Lower lobe of right lung (tissue), 2 donors: Measurements from ENCODE around the gene ASIC2. TPM values are rescaled to one million over a fixed set of nuclear protein-coding genes. Genes with fewer than 3 reads are reported as not detected.
"Not testable (repeated sequence)": the region's sequence is repeated elsewhere in the genome, so short reads cannot be mapped to it uniquely, and the experiment has no call there.

ENCODE experiments used
- ATAC-seq, 2 donors: fragments of 200-7000 bp; cut with Tn5 transposase; one replicate each; pipeline ENCODE4 v1.9.1; 2020 to 2022; ENCODE audit warnings: mild to moderate bottlenecking in 2 of 2, moderate library complexity in 2 of 2
- DNase-seq: peaks from one replicate; pipeline ENCODE4 v3.0.0-alpha.2; 2020
- H3K27ac ChIP-seq: fragments of 200-600 bp; one replicate; pipeline ENCODE4 v1.8.0; 2022
- H3K27me3 ChIP-seq: fragments of 200-600 bp; one replicate; pipeline ENCODE4 v1.8.0; 2022; ENCODE audit warnings: low read depth
- H3K36me3 ChIP-seq: fragments of 200-600 bp; one replicate; pipeline ENCODE4 v1.8.0; 2022; ENCODE audit warnings: mild to moderate bottlenecking
- H3K4me1 ChIP-seq: fragments of 200-600 bp; one replicate; pipeline ENCODE4 v1.8.0; 2022
- H3K4me3 ChIP-seq: fragments of 200-600 bp; one replicate; pipeline ENCODE4 v1.8.0; 2022; ENCODE audit warnings: mild to moderate bottlenecking
- H3K9me3 ChIP-seq: fragments of 200-600 bp; one replicate; pipeline ENCODE4 v1.8.0; 2022
- intact Hi-C: fragments of 100-400 bp; cut with DNase I; formaldehyde crosslinking; loops from one replicate; pipeline ENCODE4 v1.11.0; 2022
- total RNA-seq: library from RNA; stranded (reverse); fragmentation: NEBNext Ultra II Directional; extraction: Animal tissue kit (Norgen Biotek cat#: 25700); gene quantifications from one replicate; pipeline ENCODE4 v1.2.1, GENCODE V29; 2021
- TF ChIP-seq, protein P1 (sequence below): fragments of 200-600 bp; IDR thresholded peaks from one replicate; pipeline ENCODE4 v1.8.0; 2022; ENCODE audit warnings: antibody characterized with exemption, mild to moderate bottlenecking
- donor health status: DM: no; HTN: yes; CAD: no; lungs with severe emphysema.

Gene ASIC2
- total RNA-seq, 1 donor from 2014 or later = not detected

- Histone ChIP-seq H3K27me3 (peaks cover 5% of the 10 kb centered on the region), H3K9me3 (no peaks in the 10 kb centered on the region), H3K4me3 (no peak overlapping the region), H3K4me1 (peaks cover 7% of the 10 kb centered on the region), H3K36me3 (no peaks in the 10 kb centered on the region), H3K27ac (no peak overlapping the region)
- peak; percentile 80 for DNase-seq
- TF ChIP-seq, protein P1, sequence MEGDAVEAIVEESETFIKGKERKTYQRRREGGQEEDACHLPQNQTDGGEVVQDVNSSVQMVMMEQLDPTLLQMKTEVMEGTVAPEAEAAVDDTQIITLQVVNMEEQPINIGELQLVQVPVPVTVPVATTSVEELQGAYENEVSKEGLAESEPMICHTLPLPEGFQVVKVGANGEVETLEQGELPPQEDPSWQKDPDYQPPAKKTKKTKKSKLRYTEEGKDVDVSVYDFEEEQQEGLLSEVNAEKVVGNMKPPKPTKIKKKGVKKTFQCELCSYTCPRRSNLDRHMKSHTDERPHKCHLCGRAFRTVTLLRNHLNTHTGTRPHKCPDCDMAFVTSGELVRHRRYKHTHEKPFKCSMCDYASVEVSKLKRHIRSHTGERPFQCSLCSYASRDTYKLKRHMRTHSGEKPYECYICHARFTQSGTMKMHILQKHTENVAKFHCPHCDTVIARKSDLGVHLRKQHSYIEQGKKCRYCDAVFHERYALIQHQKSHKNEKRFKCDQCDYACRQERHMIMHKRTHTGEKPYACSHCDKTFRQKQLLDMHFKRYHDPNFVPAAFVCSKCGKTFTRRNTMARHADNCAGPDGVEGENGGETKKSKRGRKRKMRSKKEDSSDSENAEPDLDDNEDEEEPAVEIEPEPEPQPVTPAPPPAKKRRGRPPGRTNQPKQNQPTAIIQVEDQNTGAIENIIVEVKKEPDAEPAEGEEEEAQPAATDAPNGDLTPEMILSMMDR = peak; percentile 87
- peak; percentile 77 to 83 for ATAC-seq
- intact Hi-C loops = no loop called here
These were observed 294.8 kb downstream of the ASIC2 start for GRCh38 chr17:32998111-32998886.

DNA sequence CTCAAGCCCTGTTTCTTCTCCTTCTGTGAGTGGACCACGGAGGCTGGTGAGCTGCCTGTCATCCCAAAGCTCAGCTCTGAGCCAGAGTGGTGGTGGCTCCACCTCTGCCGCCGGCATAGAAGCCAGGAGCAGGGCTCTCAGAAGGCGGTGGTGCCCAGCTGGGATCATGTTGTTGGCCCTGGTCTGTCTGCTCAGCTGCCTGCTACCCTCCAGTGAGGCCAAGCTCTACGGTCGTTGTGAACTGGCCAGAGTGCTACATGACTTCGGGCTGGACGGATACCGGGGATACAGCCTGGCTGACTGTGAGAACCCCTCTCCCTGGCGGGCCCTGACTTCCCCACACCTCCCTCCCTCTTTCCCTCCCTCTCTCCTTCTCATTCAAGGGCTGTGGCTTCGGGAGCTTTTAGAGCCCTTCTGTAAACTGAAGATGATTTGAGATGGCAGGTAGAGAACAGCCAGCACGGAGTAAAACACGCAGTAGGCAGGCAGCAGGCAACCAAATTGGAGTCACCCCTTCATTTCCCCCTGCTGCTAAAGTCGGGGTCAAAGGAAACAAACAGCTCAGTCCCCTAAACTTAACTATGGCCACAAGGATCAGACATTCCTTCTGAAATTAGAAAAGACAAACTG is 297.6 kb downstream of the ASIC2 start:
- no peak for ATAC-seq
- H3K36me3 ChIP-seq = no peaks in the 10 kb centered on the region
- intact Hi-C loops = no loop called here

GRCh38 chr17:32993977-32994376 is 299.1 kb downstream of the ASIC2 start:
- ATAC-seq = no peak
- no peak overlapping the region for H3K4me3 ChIP-seq
- no peak for DNase-seq
- TF ChIP-seq, protein P1 = no peak
- H3K9me3 ChIP-seq = no peaks in the 10 kb centered on the region
- no peak overlapping the region for H3K27ac ChIP-seq
- H3K4me1 ChIP-seq = peaks cover 7% of the 10 kb centered on the region
- H3K27me3 ChIP-seq = peaks cover 5% of the 10 kb centered on the region
- H3K36me3 ChIP-seq = no peaks in the 10 kb centered on the region
- intact Hi-C loops = no loop called here

More for the DNA sequence above, 297.6 kb downstream of the ASIC2 start:
- DNase-seq = no peak
- no peak overlapping the region for H3K27ac ChIP-seq
- H3K4me3 ChIP-seq = no peak overlapping the region
- peaks cover 5% of the 10 kb centered on the region for H3K27me3 ChIP-seq
- peaks cover 7% of the 10 kb centered on the region for H3K4me1 ChIP-seq
- no peaks in the 10 kb centered on the region for H3K9me3 ChIP-seq
- TF ChIP-seq, protein P1 = no peak

GRCh38 chr17:32992321-32993033 is 300.6 kb downstream of the ASIC2 start:
- H3K4me3 ChIP-seq = no peak overlapping the region
- no peaks in the 10 kb centered on the region for H3K9me3 ChIP-seq
- TF ChIP-seq, protein P1 = no peak
- no peaks in the 10 kb centered on the region for H3K27me3 ChIP-seq
- no peaks in the 10 kb centered on the region for H3K4me1 ChIP-seq
- H3K27ac ChIP-seq = no peak overlapping the region
- ATAC-seq (no peak), DNase-seq (no peak)
- intact Hi-C loops = no loop called here
- no peaks in the 10 kb centered on the region for H3K36me3 ChIP-seq

DNA sequence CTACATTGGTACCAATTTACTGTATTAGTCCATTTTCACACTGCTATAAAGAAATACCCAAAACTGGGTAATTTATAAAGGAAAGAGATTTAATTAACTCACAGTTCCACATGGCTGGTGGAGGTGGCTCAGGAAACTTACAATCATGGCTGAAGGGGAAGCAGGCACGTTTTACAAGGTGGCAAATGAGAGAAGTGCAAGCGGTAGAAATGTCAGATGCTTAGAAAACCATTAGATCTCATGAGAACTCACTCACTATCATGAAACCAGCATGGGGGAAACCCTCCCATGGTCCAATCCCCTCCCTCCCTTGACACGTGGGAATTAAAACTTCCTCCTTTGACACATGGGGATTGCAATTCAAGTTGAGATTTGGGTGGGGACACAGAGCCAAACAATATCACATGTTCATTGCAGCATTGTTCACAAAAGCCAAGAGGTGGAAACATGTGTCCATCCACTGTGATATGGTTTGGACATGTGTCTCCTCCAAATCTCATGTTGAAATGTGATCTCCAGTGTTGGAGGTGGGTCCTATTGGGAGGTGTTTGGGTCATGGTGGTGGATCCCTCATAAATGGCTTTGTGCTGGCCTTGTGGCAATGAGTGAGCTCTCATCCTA is 304.5 kb downstream of the ASIC2 start:
- no peak overlapping the region for H3K4me3 ChIP-seq
- H3K27me3 ChIP-seq = no peaks in the 10 kb centered on the region
- intact Hi-C loops = no loop called here
- H3K9me3 ChIP-seq = no peaks in the 10 kb centered on the region
- no peaks in the 10 kb centered on the region for H3K4me1 ChIP-seq
- H3K36me3 ChIP-seq = no peaks in the 10 kb centered on the region
- no peak for DNase-seq
- no peak for ATAC-seq
- no peak overlapping the region for H3K27ac ChIP-seq
- TF ChIP-seq, protein P1 = no peak

DNA sequence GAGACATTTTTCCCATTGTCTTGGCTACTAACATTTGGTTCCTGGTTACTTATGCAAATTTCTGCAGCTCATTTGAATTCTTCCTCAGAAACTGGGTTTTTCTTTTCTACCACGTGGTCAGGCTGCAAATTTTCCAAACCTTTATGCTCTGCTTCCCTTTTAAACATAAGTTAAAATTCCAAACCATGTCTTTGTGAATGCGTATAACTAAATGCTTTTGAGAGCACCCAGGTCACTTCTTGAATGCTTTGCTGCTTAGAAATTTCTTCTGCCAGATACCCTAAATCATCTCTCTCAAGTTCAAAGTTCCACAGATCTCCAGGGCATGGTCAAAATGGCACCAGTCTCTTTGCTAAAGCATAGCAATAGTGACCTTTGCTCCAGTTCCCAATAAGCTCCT is 305.2 kb downstream of the ASIC2 start:
- H3K27ac ChIP-seq, ATAC-seq, H3K36me3 ChIP-seq, H3K4me1 ChIP-seq, H3K4me3 ChIP-seq, DNase-seq, H3K9me3 ChIP-seq, H3K27me3 ChIP-seq, intact Hi-C loops: not testable (repeated sequence)

GRCh38 chr17:32987453-32987805 is 305.7 kb downstream of the ASIC2 start:
- H3K4me3 ChIP-seq, ATAC-seq, DNase-seq, H3K27ac ChIP-seq, H3K36me3 ChIP-seq, H3K4me1 ChIP-seq, H3K27me3 ChIP-seq, intact Hi-C loops, H3K9me3 ChIP-seq: not testable (repeated sequence)
